CD14-positive monocyte (primary cell): ENCODE results near the gene XPO5. TPM values are rescaled to one million over a fixed set of nuclear protein-coding genes. Genes with fewer than 3 reads are reported as not detected.

Experiments used
- DNase-seq, 3 donors: peaks; one replicate each; pipeline ENCODE4 v3.0.0-alpha.2; 2011 to 2022
- H2AFZ ChIP-seq: 2 replicates; pipeline ENCODE4 v1.6.0; 2012; ENCODE audit warnings: mild to moderate bottlenecking, low read depth, low read length, inconsistent platforms; ENCODE audit not compliant: insufficient read depth, poor library complexity, severe bottlenecking
- H3K27ac ChIP-seq, 2 donors: 1 replicate in 1 of 2; 2 replicates in 1 of 2; pipeline ENCODE4 v1.5.1; 2012 to 2013; ENCODE audit warnings: low read length in 2 of 2, control low read depth in 1 of 2, inconsistent platforms in 1 of 2, low read depth in 1 of 2, mild to moderate bottlenecking in 1 of 2
- H3K27me3 ChIP-seq, 2 donors: one replicate each; pipeline versions ENCODE4 v1.6.0 to v1.6.1; 2011 to 2013; ENCODE audit warnings: low read length in 2 of 2; ENCODE audit not compliant: control insufficient read depth in 2 of 2, insufficient read depth in 2 of 2
- H3K36me3 ChIP-seq, 2 donors: replicated peaks in 1 of 2; 1 replicate in 1 of 2; 2 replicates in 1 of 2; pipeline versions ENCODE4 v1.5.1 to v1.6.1; 2012 to 2013; ENCODE audit warnings: low read length in 2 of 2, control low read depth in 1 of 2, inconsistent platforms in 1 of 2, mild to moderate bottlenecking in 1 of 2; ENCODE audit not compliant: insufficient read depth in 2 of 2, control insufficient read depth in 1 of 2
- H3K4me1 ChIP-seq, 2 donors: 1 replicate in 1 of 2; 2 replicates in 1 of 2; pipeline versions ENCODE4 v1.5.1 to v1.6.1; 2012 to 2013; ENCODE audit warnings: low read length in 2 of 2, control low read depth in 1 of 2, inconsistent platforms in 1 of 2, mild to moderate bottlenecking in 1 of 2, moderate library complexity in 1 of 2; ENCODE audit not compliant: insufficient read depth in 2 of 2, control insufficient read depth in 1 of 2
- H3K4me2 ChIP-seq: replicated peaks from 2 replicates; pipeline ENCODE3; 2012; ENCODE audit warnings: low read length, moderate library complexity, mild to moderate bottlenecking; ENCODE audit not compliant: poor library complexity, severe bottlenecking; ENCODE audit errors: extremely low read depth
- H3K4me3 ChIP-seq, 3 experiments: fragments of 200-600 bp in 1 of 3; sonication (generic) in 1 of 3; replicated peaks in 1 of 3; 1 replicate in 2 of 3; 2 replicates in 1 of 3; pipeline ENCODE4 v1.5.1; 2011 to 2013; ENCODE audit warnings: low read length in 3 of 3, mild to moderate bottlenecking in 3 of 3, control low read depth in 2 of 3, low read depth in 2 of 3, inconsistent platforms in 1 of 3, moderate library complexity in 1 of 3
- H3K79me2 ChIP-seq: 2 replicates; pipeline ENCODE4 v1.6.0; 2012; ENCODE audit warnings: mild to moderate bottlenecking, control low read depth, inconsistent platforms, low read length, moderate library complexity; ENCODE audit not compliant: insufficient read depth
- H3K9ac ChIP-seq: 2 replicates; pipeline ENCODE4 v1.6.0; 2017; ENCODE audit warnings: low read length, mild to moderate bottlenecking; ENCODE audit not compliant: insufficient read depth, poor library complexity, severe bottlenecking
- H3K9me3 ChIP-seq, 2 donors: replicated peaks in 1 of 2; 1 replicate in 1 of 2; 2 replicates in 1 of 2; pipeline versions ENCODE4 v1.5.1 to v1.6.1; 2012 to 2013; ENCODE audit warnings: low read length in 2 of 2, control low read depth in 1 of 2; ENCODE audit not compliant: control insufficient read depth in 1 of 2, insufficient read depth in 1 of 2
- H4K20me1 ChIP-seq: 2 replicates; pipeline ENCODE4 v1.6.0; 2012; ENCODE audit warnings: mild to moderate bottlenecking, low read length, control low read depth, moderate library complexity; ENCODE audit not compliant: insufficient read depth
- H3K27ac Mint-ChIP-seq, 7 donors: one replicate each; pipeline ENCODE4 v1.8.0; 2020; ENCODE audit warnings: mild to moderate bottlenecking in 7 of 7, mixed read lengths in 7 of 7, moderate library complexity in 6 of 7, inconsistent platforms in 2 of 7
- H3K27me3 Mint-ChIP-seq, 3 donors: one replicate each; pipeline ENCODE4 v1.8.0; 2021 to 2022; ENCODE audit warnings: low read depth in 3 of 3, mild to moderate bottlenecking in 3 of 3, mixed read lengths in 3 of 3, moderate library complexity in 3 of 3, inconsistent platforms in 1 of 3
- H3K36me3 Mint-ChIP-seq, 2 donors: one replicate each; pipeline ENCODE4 v1.8.0; 2020; ENCODE audit warnings: mixed read lengths in 2 of 2, inconsistent platforms in 1 of 2, mild to moderate bottlenecking in 1 of 2
- H3K4me1 Mint-ChIP-seq: one replicate; pipeline ENCODE4 v1.8.0; 2020; ENCODE audit warnings: mild to moderate bottlenecking, mixed read lengths
- H3K4me3 Mint-ChIP-seq, 2 donors: one replicate each; pipeline ENCODE4 v1.8.0; 2020; ENCODE audit warnings: mild to moderate bottlenecking in 2 of 2, mixed read lengths in 2 of 2, moderate library complexity in 1 of 2
- H3K9me3 Mint-ChIP-seq, 7 donors: one replicate each; pipeline ENCODE4 v1.8.0; 2020 to 2022; ENCODE audit warnings: mixed read lengths in 7 of 7, mild to moderate bottlenecking in 6 of 7, moderate library complexity in 6 of 7, inconsistent platforms in 2 of 7
- WGBS: methylation state at CpG from one replicate; pipeline ENCODE4 v1.1.5; 2013; ENCODE audit warnings: missing lambda C conversion rate; ENCODE audit not compliant: insufficient coverage; 5-methylcytosine and 5-hydroxymethylcytosine counted together
- intact Hi-C, 2 donors: fragments of 100-400 bp; cut with micrococcal nuclease; formaldehyde crosslinking; loops; one replicate each; pipeline versions ENCODE4 v1.15.0 to v1.15.1; 2023
- polyA plus RNA-seq, 3 donors: library from polyadenylated mRNA; depleted of rRNA in 1 of 3; unstranded in 2 of 3; stranded (reverse) in 1 of 3; fragments of 300-500 nt in 2 of 3; fragments of >200 nt in 1 of 3; fragmentation: Illumina TruSeq in 2 of 3; gene quantifications; 1 replicate in 2 of 3; 2 replicates in 1 of 3; pipeline ENCODE4 v1.2.3, GENCODE V29; 2012 to 2021
- TF ChIP-seq, protein P1 (sequence below): fragments of 200-600 bp; IDR thresholded peaks from one replicate; pipeline ENCODE4 v1.8.0; 2022; ENCODE audit warnings: antibody characterized with exemption, mild to moderate bottlenecking

The XPO5 gene
- polyA plus RNA-seq, 3 donors, result 8.0 to 17.5 (median 13.8) TPM

DNA sequence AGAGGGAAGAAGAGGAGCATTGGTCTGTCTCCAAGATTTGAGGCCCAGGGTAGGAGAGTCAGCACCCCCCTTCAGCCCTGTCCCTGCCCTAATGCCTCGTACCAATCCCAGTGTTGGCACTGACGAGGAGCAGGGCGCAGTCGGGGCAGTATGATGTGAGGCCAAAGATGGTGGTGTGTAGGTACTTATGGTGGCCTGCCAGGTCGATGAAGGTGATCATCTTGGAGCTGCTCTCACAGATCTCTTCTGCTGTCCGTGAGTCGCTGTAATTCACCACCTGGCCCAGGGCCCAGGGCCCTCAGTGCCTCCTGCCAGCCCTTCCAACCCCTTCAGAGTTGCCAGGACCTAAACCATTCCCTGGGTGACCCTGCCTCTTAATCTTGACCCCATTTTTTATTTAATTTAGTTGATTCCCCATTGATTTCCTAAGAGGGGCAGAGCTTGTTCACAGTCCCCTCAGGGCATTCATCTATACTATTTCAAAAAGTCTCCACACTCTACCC, 49.0 kb upstream of the XPO5 start:
- H3K4me2 ChIP-seq, result no peak overlapping the region

DNA sequence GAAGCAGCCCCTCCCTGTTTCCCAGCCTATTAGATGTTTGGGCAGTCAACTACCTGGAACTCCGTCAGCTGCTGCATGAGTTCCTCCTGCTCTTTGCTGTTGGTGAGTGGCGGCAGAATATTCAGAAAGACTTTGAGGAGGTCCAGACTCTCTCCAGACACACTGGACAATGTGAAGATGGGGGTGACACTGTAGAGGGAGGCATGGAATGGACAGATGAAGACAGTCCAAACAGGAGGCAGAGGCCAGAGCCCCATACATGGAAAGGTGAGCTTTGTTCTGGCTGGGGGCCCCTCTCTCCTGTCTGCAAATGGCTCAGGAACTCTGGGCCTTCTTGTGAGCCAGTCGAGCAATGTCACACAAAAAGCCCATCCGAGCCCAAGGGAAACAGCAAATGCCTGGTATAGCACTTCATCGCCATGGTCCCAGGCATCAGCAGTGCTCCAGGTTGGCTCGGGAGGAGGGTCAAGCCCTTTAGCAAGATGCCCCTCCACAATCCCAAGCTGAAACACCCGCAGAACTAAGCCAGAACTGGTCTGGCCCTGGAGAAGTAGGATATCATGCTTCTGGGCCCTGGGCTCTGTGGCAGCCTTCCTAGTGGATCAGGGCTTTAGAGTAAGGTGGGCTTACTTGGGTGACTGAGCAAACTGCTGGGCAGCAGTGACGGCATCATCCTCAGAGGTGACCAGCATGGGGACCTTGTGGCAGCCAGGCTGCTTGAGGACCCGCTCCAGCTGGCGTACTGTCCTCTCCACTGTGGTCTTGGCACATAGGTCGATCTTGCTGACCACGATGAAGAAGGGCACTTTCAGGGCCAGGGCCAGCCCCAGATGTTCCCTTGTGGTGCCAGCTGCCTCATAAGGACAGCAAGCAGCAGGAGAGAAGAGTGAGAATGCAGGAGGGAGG, 48.3 kb upstream of the XPO5 start:
- H3K36me3 Mint-ChIP-seq, result peaks cover 55 to 68% of the 10 kb centered on the region in 2 donors
- H4K20me1 ChIP-seq, result peaks cover 46% of the 10 kb centered on the region

More for the DNA sequence above, 49.0 kb upstream of the XPO5 start:
- H3K27ac Mint-ChIP-seq, result peak overlapping the region in 4 of 7 donors; percentile 48 to 64 (median 59)
- no peaks in the 10 kb centered on the region for H3K9me3 Mint-ChIP-seq
- peaks cover 39% of the 10 kb centered on the region for H3K79me2 ChIP-seq
- H3K27me3 Mint-ChIP-seq, result peaks cover 0 to 1% (median 0%) of the 10 kb centered on the region in 3 donors
- H3K27ac ChIP-seq, result peak overlapping the region in 1 of 2 donors; percentile 85
- no peak for DNase-seq
- H3K4me3 Mint-ChIP-seq, result no peak overlapping the region
- H3K9me3 ChIP-seq, result no peaks in the 10 kb centered on the region
- H3K4me1 ChIP-seq, result peaks cover 27 to 34% of the 10 kb centered on the region in 2 donors
- intact Hi-C loops, result loop anchor here (5.0 kb wide), 2 partner anchors 48 to 622 kb away; partner anchors contain the start of genes HSP90AB1 (in 1 of the 2), POLH (in 1 of the 2) and XPO5 (in 1 of the 2)
- peaks cover 55 to 66% of the 10 kb centered on the region in 2 donors for H3K36me3 Mint-ChIP-seq
- no CpG with 5 or more reads among the region's 7 CpGs for WGBS
- no peaks in the 10 kb centered on the region for H3K27me3 ChIP-seq
- TF ChIP-seq, protein P1, sequence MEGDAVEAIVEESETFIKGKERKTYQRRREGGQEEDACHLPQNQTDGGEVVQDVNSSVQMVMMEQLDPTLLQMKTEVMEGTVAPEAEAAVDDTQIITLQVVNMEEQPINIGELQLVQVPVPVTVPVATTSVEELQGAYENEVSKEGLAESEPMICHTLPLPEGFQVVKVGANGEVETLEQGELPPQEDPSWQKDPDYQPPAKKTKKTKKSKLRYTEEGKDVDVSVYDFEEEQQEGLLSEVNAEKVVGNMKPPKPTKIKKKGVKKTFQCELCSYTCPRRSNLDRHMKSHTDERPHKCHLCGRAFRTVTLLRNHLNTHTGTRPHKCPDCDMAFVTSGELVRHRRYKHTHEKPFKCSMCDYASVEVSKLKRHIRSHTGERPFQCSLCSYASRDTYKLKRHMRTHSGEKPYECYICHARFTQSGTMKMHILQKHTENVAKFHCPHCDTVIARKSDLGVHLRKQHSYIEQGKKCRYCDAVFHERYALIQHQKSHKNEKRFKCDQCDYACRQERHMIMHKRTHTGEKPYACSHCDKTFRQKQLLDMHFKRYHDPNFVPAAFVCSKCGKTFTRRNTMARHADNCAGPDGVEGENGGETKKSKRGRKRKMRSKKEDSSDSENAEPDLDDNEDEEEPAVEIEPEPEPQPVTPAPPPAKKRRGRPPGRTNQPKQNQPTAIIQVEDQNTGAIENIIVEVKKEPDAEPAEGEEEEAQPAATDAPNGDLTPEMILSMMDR, result no peak
- no peak overlapping the region for H3K4me3 ChIP-seq
- H3K4me1 Mint-ChIP-seq, result peaks cover 26% of the 10 kb centered on the region
- H3K9ac ChIP-seq, result no peak overlapping the region
- H3K36me3 ChIP-seq, result peaks cover 62 to 64% of the 10 kb centered on the region in 2 donors
- no peak overlapping the region for H2AFZ ChIP-seq
- H4K20me1 ChIP-seq, result peaks cover 46% of the 10 kb centered on the region

More for the DNA sequence above, 48.3 kb upstream of the XPO5 start:
- TF ChIP-seq, protein P1, result no peak
- no peak overlapping the region for H3K4me2 ChIP-seq
- Mint-ChIP-seq H3K4me3 (no peak overlapping the region), H3K27me3 (peaks cover 0 to 1% (median 0%) of the 10 kb centered on the region in 3 donors), H3K9me3 (no peaks in the 10 kb centered on the region), H3K27ac (peak overlapping the region in 3 of 7 donors; percentile 19 to 63 (median 48)), H3K4me1 (peaks cover 24% of the 10 kb centered on the region)
- peaks cover 68 to 70% of the 10 kb centered on the region in 2 donors for H3K36me3 ChIP-seq
- H3K9ac ChIP-seq, result no peak overlapping the region
- intact Hi-C loops, result no loop called here
- no peaks in the 10 kb centered on the region for H3K9me3 ChIP-seq
- no peak overlapping the region for H3K4me3 ChIP-seq
- no peak overlapping the region for H2AFZ ChIP-seq
- WGBS, result over 99% methylated on average over 7 of the region's 12 CpGs
- peaks cover 25 to 28% of the 10 kb centered on the region in 2 donors for H3K4me1 ChIP-seq
- H3K79me2 ChIP-seq, result peaks cover 39% of the 10 kb centered on the region
- H3K27ac ChIP-seq, result peak overlapping the region in 1 of 2 donors; percentile 85
- no peak for DNase-seq
- no peaks in the 10 kb centered on the region for H3K27me3 ChIP-seq
